PFSK-1 (cell line): ENCODE results near the gene POLR1A.

Experiments used
- FOXP2 ChIP-seq: optimal IDR thresholded peaks from 2 replicates; pipeline ENCODE3; 2011; ENCODE audit warnings: borderline replicate concordance, control low read depth, inconsistent platforms; ENCODE audit not compliant: insufficient read depth; ENCODE audit errors: extremely low read length, extremely low read depth
- POLR2AphosphoS5 ChIP-seq: IDR thresholded peaks from 2 replicates; pipeline ENCODE4 v1.6.1; 2012; ENCODE audit warnings: low read depth, mild to moderate bottlenecking, control low read depth, low read length, moderate library complexity
- REST ChIP-seq, 2 experiments: IDR thresholded peaks; 2 replicates each; pipeline versions ENCODE4 v1.6.1 to v1.8.0; 2011 to 2012; ENCODE audit warnings: low read depth in 2 of 2, low read length in 2 of 2, control low read depth in 1 of 2, inconsistent platforms in 1 of 2, mild to moderate bottlenecking in 1 of 2, moderate library complexity in 1 of 2; ENCODE audit not compliant: insufficient read depth in 1 of 2
- SIN3A ChIP-seq: IDR thresholded peaks from 2 replicates; pipeline ENCODE4 v1.6.1; 2012; ENCODE audit warnings: mild to moderate bottlenecking, low read length, moderate library complexity, borderline replicate concordance; ENCODE audit not compliant: insufficient read depth
- TAF1 ChIP-seq: IDR thresholded peaks from 2 replicates; pipeline ENCODE4 v1.6.1; 2012; ENCODE audit warnings: low read length, control low read depth, borderline replicate concordance; ENCODE audit not compliant: insufficient read depth

Gene POLR1A

GRCh38 chr2:85984788-85985187 lies 120.9 kb downstream of the POLR1A start:
- TF ChIP-seq SIN3A (no peak), REST (IDR thresholded peaks at IDR 0.05; ENCODE audit: insufficient read depth in 1 of 2, low read depth in 2 of 2, low read length in 2 of 2) (no peak), FOXP2 (no peak), POLR2AphosphoS5 (no peak), TAF1 (no peak)

DNA sequence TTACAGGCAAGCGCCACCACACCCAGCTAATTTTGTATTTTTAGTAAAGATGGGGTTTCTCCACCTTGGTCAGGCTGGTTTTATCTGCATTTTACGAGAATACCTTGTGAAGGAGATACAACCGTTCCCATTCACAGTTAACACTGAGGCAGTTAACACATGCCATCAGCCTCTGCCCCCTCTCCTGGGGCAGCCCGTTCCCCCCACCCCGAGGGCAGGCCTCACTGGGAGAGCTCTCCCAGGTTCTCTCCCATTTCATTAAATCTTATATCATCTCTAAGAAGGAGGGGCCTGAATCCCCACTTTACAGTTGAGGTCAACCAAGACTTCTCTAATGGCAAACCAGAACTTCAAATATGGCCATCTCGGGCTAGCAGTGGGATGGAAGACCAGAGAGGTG lies 121.9 kb downstream of the POLR1A start:
- TF ChIP-seq SIN3A (no peak), REST (IDR thresholded peaks at IDR 0.05; ENCODE audit: insufficient read depth in 1 of 2, low read depth in 2 of 2, low read length in 2 of 2) (no peak), TAF1 (no peak), FOXP2 (no peak), POLR2AphosphoS5 (no peak)

DNA sequence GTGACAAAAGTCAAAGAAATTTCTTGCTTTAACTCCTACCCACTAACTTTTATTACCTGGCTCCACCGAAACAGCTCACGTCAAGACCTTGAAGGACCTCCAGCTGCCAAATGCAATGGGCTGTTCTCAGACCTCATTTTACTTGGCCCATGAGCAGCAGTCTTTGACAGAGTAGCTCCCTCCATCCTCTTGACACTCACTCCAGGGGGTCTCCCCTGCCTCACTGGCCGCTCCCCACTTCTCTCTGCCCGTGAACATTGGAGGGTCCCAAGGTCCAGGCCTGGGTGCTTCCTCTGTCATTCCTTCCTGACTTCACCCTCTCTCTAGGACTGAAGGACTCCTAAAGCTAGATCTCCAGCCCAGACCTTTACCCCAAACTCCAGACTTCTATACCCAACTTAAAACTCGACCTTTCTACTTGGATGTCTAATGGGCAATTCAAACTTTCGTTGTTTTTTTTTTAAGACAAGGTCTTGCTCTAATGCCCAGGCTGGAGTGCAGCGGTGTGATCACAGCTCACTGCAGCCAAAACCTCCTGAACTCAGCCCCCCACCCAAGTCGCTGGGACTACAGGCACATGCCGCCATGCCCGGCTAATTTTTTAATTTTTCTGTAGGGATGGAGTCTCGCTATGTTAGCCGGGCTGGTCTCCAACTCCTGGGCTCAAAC lies 124.0 kb downstream of the POLR1A start:
- TF ChIP-seq FOXP2 (no peak), TAF1 (no peak), REST (IDR thresholded peaks at IDR 0.05; ENCODE audit: insufficient read depth in 1 of 2, low read depth in 2 of 2, low read length in 2 of 2) (no peak), SIN3A (no peak), POLR2AphosphoS5 (no peak)

GRCh38 chr2:85978883-85979780 lies 126.6 kb downstream of the POLR1A start:
- TF ChIP-seq TAF1 = no peak
- no peak for TF ChIP-seq POLR2AphosphoS5
- TF ChIP-seq FOXP2 = no peak
- TF ChIP-seq SIN3A = no peak
- TF ChIP-seq REST (IDR thresholded peaks at IDR 0.05; ENCODE audit: insufficient read depth in 1 of 2, low read depth in 2 of 2, low read length in 2 of 2) = no peak
